GM23338 (cell line): ENCODE results near the gene F12. TPM values are rescaled to one million over a fixed set of nuclear protein-coding genes. Genes with fewer than 3 reads are reported as not detected.

ENCODE experiments used
- ATAC-seq: fragments of 200-7000 bp; cut with Tn5 transposase; 3 replicates; pipeline ENCODE4 v1.9.1; 2020
- DNase-seq: peaks from one replicate; pipeline ENCODE4 v3.0.0-alpha.2; 2015; ENCODE audit warnings: low spot score
- H2AFZ ChIP-seq: fragments of 200-600 bp; sonication (generic); 2 replicates; pipeline ENCODE4 v1.8.0; 2016; ENCODE audit warnings: antibody characterized with exemption, mild to moderate bottlenecking, moderate library complexity
- H3F3A ChIP-seq: fragments of 200-600 bp; sonication (generic); replicated peaks from 2 replicates; pipeline ENCODE4 v1.8.0; 2017; ENCODE audit warnings: antibody characterized with exemption, mixed run types, low read depth
- H3K27ac ChIP-seq: fragments of 200-600 bp; sonication (generic); 2 replicates; pipeline ENCODE4 v1.6.1; 2016; ENCODE audit warnings: low read depth
- H3K27me3 ChIP-seq: fragments of 200-600 bp; sonication (generic); 2 replicates; pipeline ENCODE4 v1.8.0; 2016; ENCODE audit warnings: mild to moderate bottlenecking, mixed run types, moderate library complexity; ENCODE audit not compliant: insufficient read depth
- H3K36me3 ChIP-seq: fragments of 200-600 bp; sonication (generic); 2 replicates; pipeline ENCODE4 v1.8.0; 2016; ENCODE audit warnings: mild to moderate bottlenecking; ENCODE audit not compliant: insufficient read depth
- H3K4me1 ChIP-seq: fragments of 200-600 bp; sonication (generic); 2 replicates; pipeline ENCODE4 v1.8.0; 2016; ENCODE audit warnings: mild to moderate bottlenecking, moderate library complexity; ENCODE audit not compliant: insufficient read depth
- H3K4me2 ChIP-seq: fragments of 200-600 bp; sonication (generic); 2 replicates; pipeline ENCODE4 v1.7.1; 2017; ENCODE audit warnings: mixed run types
- H3K4me3 ChIP-seq: fragments of 200-600 bp; sonication (generic); 2 replicates; pipeline ENCODE4 v1.6.1; 2016; ENCODE audit warnings: mixed run types
- H3K79me2 ChIP-seq: fragments of 200-600 bp; sonication (generic); replicated peaks from 2 replicates; pipeline ENCODE4 v1.8.0; 2017; ENCODE audit warnings: mild to moderate bottlenecking; ENCODE audit not compliant: insufficient read depth
- H3K9me2 ChIP-seq: fragments of 200-600 bp; sonication (generic); 2 replicates; pipeline ENCODE4 v1.8.0; 2017; ENCODE audit not compliant: insufficient read depth
- H4K20me1 ChIP-seq: fragments of 200-600 bp; sonication (generic); replicated peaks from 2 replicates; pipeline ENCODE4 v1.8.0; 2017; ENCODE audit warnings: mild to moderate bottlenecking; ENCODE audit not compliant: insufficient read depth
- H3K27ac Mint-ChIP-seq: 2 replicates; pipeline ENCODE4 v1.8.0; 2020; ENCODE audit warnings: inconsistent platforms, mild to moderate bottlenecking, moderate library complexity, mixed read lengths
- H3K27me3 Mint-ChIP-seq: 3 replicates; pipeline ENCODE4 v1.8.0; 2022; ENCODE audit warnings: low read depth, mild to moderate bottlenecking, moderate library complexity, mixed read lengths, inconsistent platforms; ENCODE audit not compliant: insufficient read depth, poor library complexity
- H3K36me3 Mint-ChIP-seq: 3 replicates; pipeline ENCODE4 v1.8.0; 2021; ENCODE audit warnings: low read depth, mild to moderate bottlenecking, inconsistent platforms, moderate library complexity, mixed read lengths
- H3K4me1 Mint-ChIP-seq: 3 replicates; pipeline ENCODE4 v1.8.0; 2020; ENCODE audit warnings: mild to moderate bottlenecking, inconsistent platforms, mixed read lengths
- H3K4me3 Mint-ChIP-seq: 3 replicates; pipeline ENCODE4 v1.8.0; 2021; ENCODE audit warnings: moderate library complexity, mild to moderate bottlenecking, inconsistent platforms, mixed read lengths
- H3K9me3 Mint-ChIP-seq: 3 replicates; pipeline ENCODE4 v1.8.0; 2020; ENCODE audit warnings: moderate library complexity, mild to moderate bottlenecking, inconsistent platforms, mixed read lengths
- ETS1 ChIP-seq: IDR thresholded peaks from 2 replicates; pipeline ENCODE4 v1.6.1; 2016; ENCODE audit warnings: antibody characterized with exemption
- EZH2 ChIP-seq: fragments of 200-600 bp; sonication (generic); IDR thresholded peaks from one replicate; pipeline ENCODE4 v1.8.0; 2017; ENCODE audit warnings: antibody characterized with exemption, mild to moderate bottlenecking, low read depth; ENCODE audit not compliant: unreplicated experiment
- REST ChIP-seq: IDR thresholded peaks from one replicate; pipeline ENCODE4 v1.6.1; 2018; ENCODE audit warnings: antibody characterized with exemption; ENCODE audit not compliant: unreplicated experiment
- STAT1 ChIP-seq: IDR thresholded peaks from one replicate; pipeline ENCODE4 v1.6.1; 2016; ENCODE audit warnings: antibody characterized with exemption; ENCODE audit not compliant: unreplicated experiment
- ZNF462 ChIP-seq: fragments of 250-450 bp; sonication (Bioruptor Pico); IDR thresholded peaks from 2 replicates; pipeline ENCODE4 v1.5.0; 2020; ENCODE audit warnings: mild to moderate bottlenecking, moderate library complexity
- polyA plus RNA-seq: library from polyadenylated mRNA; unstranded; fragments of >200 nt; fragmentation: Nextera tagmentation; extraction: Ambion mirVana; gene quantifications from 2 replicates; pipeline ENCODE4 v1.2.1, GENCODE V29; 2016
- total RNA-seq: library from RNA; depleted of rRNA; stranded (reverse); fragments of >200 nt; shearing (Covaris generic); gene quantifications from 2 replicates; pipeline ENCODE4 v1.2.3, GENCODE V29; 2014
- TF ChIP-seq, protein P1 (sequence below), 2 experiments: fragments of 200-600 bp in 1 of 2; sonication (generic) in 1 of 2; conservative IDR thresholded peaks; 2 replicates each; pipeline versions ENCODE4 v1.5.1 to v1.6.1; 2016 to 2017; ENCODE audit warnings: antibody characterized with exemption in 2 of 2, low read depth in 2 of 2, mild to moderate bottlenecking in 2 of 2, moderate library complexity in 1 of 2

Gene F12
- total and polyA plus RNA-seq, 2 experiments from 2014 or later: 2.9 to 8.0 TPM

DNA sequence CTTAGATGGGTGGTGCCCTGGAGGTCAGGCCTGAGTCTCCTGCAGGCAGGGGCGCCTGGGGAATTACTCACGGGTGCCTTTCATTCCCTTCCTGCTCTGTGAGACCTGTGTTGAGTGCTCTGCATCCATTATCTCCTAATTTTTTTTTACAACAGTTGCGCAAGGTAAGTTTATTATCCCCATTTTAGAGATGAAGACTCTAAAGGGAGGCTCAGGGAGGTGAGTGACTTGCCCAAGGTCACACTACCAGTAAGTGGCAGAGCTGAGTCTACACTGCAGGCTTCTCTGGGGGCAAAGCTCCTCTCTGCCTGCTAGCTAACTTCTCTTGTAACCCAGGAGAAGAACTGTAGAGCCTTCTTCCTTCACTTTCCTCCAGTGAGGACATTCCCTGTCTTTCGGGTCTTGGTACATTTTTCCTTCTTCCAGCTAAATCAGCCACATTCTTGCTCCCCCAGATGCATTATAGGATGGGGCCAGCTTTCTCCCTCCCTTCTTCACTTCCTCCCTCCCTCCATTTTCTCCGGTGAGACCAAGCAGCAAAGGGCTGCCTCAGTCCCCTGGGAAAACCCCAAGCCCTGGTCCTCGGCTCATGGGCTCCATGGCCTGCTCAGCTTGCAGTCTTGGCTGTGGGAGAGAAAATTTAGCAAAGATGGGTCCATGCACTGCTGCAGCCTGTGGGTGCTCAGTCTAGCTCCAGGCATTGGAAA is 39.0 kb upstream of the F12 start (continued):
- TF ChIP-seq, protein P1, sequence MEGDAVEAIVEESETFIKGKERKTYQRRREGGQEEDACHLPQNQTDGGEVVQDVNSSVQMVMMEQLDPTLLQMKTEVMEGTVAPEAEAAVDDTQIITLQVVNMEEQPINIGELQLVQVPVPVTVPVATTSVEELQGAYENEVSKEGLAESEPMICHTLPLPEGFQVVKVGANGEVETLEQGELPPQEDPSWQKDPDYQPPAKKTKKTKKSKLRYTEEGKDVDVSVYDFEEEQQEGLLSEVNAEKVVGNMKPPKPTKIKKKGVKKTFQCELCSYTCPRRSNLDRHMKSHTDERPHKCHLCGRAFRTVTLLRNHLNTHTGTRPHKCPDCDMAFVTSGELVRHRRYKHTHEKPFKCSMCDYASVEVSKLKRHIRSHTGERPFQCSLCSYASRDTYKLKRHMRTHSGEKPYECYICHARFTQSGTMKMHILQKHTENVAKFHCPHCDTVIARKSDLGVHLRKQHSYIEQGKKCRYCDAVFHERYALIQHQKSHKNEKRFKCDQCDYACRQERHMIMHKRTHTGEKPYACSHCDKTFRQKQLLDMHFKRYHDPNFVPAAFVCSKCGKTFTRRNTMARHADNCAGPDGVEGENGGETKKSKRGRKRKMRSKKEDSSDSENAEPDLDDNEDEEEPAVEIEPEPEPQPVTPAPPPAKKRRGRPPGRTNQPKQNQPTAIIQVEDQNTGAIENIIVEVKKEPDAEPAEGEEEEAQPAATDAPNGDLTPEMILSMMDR (conservative IDR thresholded peaks at IDR 0.05; ENCODE audit: low read depth in 2 of 2): no peak
- no peak for TF ChIP-seq REST
- no peak for TF ChIP-seq STAT1
- no peak for TF ChIP-seq EZH2

GRCh38 chr5:177447611-177448243 is 38.4 kb upstream of the F12 start:
- 0 out of 2 replicates have a peak overlapping the region, but pooled peaks have one; percentile 56 for H2AFZ ChIP-seq
- H3K27ac Mint-ChIP-seq: no peak overlapping the region; the same call in 1 of the 2 replicates
- H4K20me1 ChIP-seq: peaks cover 2% of the 10 kb centered on the region; the same call in 1 of the 2 replicates
- peak overlapping the region; percentile 80 for H3K4me3 ChIP-seq
- peaks cover 29% of the 10 kb centered on the region for H3F3A ChIP-seq
- no peaks in the 10 kb centered on the region for H3K9me2 ChIP-seq
- TF ChIP-seq, protein P1 (conservative IDR thresholded peaks at IDR 0.05; ENCODE audit: low read depth in 2 of 2): 0 out of 4 replicates have a peak, but pooled peaks of 1 of the 2 experiments have one; percentile 5
- TF ChIP-seq ETS1 (no peak), ZNF462 (CRISPR knock-in tag) (no peak)
- ATAC-seq (peak; percentile 56), DNase-seq (peak; percentile 84)
- H3K4me1 Mint-ChIP-seq: peaks cover 38% of the 10 kb centered on the region
- peaks cover 42% of the 10 kb centered on the region for H3K27me3 ChIP-seq
- peak overlapping the region; percentile 71 for H3K4me3 Mint-ChIP-seq
- H3K36me3 ChIP-seq: no peaks in the 10 kb centered on the region
- peaks cover 23% of the 10 kb centered on the region for H3K4me1 ChIP-seq
- H3K4me2 ChIP-seq: peak overlapping the region; percentile 88
- H3K27ac ChIP-seq: no peak overlapping the region
- H3K9me3 Mint-ChIP-seq: peaks cover 3% of the 10 kb centered on the region; the same call in 1 of the 3 replicates
- peaks cover 8% of the 10 kb centered on the region; the same call in 1 of the 3 replicates for H3K36me3 Mint-ChIP-seq
- no peaks in the 10 kb centered on the region for H3K79me2 ChIP-seq
- H3K27me3 Mint-ChIP-seq: peaks cover 48% of the 10 kb centered on the region
